ENCODE results near the gene MRPL4. TPM values are rescaled to one million over a fixed set of nuclear protein-coding genes. Genes with fewer than 3 reads are reported as not detected.

MRPL4 gene
- total and polyA plus RNA-seq, 2 of the 13 experiments (the other 11 are each of a cell fraction or from before 2014, with no cell fraction given), result 40.6 to 42.5 TPM

DNA sequence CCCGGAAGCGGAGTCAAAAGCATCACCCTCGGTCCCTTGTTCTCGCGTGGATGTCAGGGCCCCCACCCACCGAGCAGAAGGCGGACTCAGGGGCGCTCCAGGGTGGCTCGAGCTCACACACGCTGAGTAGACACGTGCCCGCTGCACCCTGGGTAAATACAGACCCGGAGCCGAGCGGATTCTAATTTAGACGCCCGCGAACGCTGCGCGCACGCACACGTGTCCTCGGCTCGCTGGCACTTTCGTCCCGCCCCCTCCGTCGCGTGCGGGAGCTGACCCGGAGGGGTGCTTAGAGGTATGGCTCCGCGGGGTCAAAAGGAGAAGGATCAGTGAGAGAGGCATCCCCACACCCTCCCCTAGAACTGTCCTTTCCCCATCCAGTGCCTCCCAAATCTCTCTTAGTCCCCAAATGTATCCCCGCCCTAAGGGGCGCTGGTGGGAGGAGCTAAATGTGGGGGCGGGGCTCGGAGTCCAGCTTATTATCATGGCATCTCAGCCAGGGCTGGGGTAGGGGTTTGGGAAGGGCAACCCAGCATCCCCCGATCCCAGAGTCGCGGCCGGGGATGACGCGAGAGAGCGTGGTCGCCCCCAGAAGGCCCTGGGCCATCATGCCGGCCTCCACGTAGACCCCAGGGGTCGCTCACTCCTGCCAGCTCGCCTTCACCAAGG lies 37.3 kb downstream of the MRPL4 start (continued):
- TF ChIP-seq, protein P1, sequence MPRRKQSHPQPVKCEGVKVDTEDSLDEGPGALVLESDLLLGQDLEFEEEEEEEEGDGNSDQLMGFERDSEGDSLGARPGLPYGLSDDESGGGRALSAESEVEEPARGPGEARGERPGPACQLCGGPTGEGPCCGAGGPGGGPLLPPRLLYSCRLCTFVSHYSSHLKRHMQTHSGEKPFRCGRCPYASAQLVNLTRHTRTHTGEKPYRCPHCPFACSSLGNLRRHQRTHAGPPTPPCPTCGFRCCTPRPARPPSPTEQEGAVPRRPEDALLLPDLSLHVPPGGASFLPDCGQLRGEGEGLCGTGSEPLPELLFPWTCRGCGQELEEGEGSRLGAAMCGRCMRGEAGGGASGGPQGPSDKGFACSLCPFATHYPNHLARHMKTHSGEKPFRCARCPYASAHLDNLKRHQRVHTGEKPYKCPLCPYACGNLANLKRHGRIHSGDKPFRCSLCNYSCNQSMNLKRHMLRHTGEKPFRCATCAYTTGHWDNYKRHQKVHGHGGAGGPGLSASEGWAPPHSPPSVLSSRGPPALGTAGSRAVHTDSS (CRISPR knock-in tag; conservative IDR thresholded peaks at IDR 0.05), result no peak
- TF ChIP-seq ZNF44 (CRISPR knock-in tag; IDR thresholded peaks at IDR 0.05), result no peak
- TF ChIP-seq, protein P2, sequence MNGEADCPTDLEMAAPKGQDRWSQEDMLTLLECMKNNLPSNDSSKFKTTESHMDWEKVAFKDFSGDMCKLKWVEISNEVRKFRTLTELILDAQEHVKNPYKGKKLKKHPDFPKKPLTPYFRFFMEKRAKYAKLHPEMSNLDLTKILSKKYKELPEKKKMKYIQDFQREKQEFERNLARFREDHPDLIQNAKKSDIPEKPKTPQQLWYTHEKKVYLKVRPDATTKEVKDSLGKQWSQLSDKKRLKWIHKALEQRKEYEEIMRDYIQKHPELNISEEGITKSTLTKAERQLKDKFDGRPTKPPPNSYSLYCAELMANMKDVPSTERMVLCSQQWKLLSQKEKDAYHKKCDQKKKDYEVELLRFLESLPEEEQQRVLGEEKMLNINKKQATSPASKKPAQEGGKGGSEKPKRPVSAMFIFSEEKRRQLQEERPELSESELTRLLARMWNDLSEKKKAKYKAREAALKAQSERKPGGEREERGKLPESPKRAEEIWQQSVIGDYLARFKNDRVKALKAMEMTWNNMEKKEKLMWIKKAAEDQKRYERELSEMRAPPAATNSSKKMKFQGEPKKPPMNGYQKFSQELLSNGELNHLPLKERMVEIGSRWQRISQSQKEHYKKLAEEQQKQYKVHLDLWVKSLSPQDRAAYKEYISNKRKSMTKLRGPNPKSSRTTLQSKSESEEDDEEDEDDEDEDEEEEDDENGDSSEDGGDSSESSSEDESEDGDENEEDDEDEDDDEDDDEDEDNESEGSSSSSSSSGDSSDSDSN (CRISPR knock-in tag; IDR thresholded peaks at IDR 0.05), result 0 out of 2 replicates have a peak, but pooled peaks have one; percentile 25
- TF ChIP-seq ZNF704 (CRISPR knock-in tag; IDR thresholded peaks at IDR 0.05; ENCODE audit: borderline replicate concordance), result peak; percentile 46; the same call in 1 of the 2 replicates
- no peak for TF ChIP-seq PLSCR1 (CRISPR knock-in tag; IDR thresholded peaks at IDR 0.05; ENCODE audit: borderline replicate concordance)
- TF ChIP-seq, protein P3, sequence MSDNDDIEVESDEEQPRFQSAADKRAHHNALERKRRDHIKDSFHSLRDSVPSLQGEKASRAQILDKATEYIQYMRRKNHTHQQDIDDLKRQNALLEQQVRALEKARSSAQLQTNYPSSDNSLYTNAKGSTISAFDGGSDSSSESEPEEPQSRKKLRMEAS (IDR thresholded peaks at IDR 0.05), result peak; percentile 86
- TF ChIP-seq ZNF878 (CRISPR knock-in tag; IDR thresholded peaks at IDR 0.05), result no peak
- TF ChIP-seq ZNF597 (CRISPR knock-in tag; IDR thresholded peaks at IDR 0.05), result no peak
- TF ChIP-seq ZFAT (CRISPR knock-in tag; conservative IDR thresholded peaks at IDR 0.05), result 0 out of 2 replicates have a peak, but pooled peaks have one; percentile 44
- TF ChIP-seq ZNF749 (CRISPR knock-in tag; IDR thresholded peaks at IDR 0.05; ENCODE audit: borderline replicate concordance), result no peak
- TF ChIP-seq ASH2L (IDR thresholded peaks at IDR 0.05; ENCODE audit: insufficient read length, low read depth, low read length), result no peak
- no peak for TF ChIP-seq KMT2B (CRISPR knock-in tag; IDR thresholded peaks at IDR 0.05)
- no peak for TF ChIP-seq KDM5A (IDR thresholded peaks at IDR 0.05; ENCODE audit: borderline replicate concordance, low read length)
- TF ChIP-seq, protein P4, sequence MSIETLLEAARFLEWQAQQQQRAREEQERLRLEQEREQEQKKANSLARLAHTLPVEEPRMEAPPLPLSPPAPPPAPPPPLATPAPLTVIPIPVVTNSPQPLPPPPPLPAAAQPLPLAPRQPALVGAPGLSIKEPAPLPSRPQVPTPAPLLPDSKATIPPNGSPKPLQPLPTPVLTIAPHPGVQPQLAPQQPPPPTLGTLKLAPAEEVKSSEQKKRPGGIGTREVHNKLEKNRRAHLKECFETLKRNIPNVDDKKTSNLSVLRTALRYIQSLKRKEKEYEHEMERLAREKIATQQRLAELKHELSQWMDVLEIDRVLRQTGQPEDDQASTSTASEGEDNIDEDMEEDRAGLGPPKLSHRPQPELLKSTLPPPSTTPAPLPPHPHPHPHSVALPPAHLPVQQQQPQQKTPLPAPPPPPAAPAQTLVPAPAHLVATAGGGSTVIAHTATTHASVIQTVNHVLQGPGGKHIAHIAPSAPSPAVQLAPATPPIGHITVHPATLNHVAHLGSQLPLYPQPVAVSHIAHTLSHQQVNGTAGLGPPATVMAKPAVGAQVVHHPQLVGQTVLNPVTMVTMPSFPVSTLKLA (IDR thresholded peaks at IDR 0.05), result peak; percentile 37; the same call in 1 of the 2 replicates
- 0 out of 2 replicates have a peak, but pooled peaks have one; percentile 45 for TF ChIP-seq ZFP90 (CRISPR knock-in tag; IDR thresholded peaks at IDR 0.05; ENCODE audit: borderline replicate concordance)
- TF ChIP-seq SNRNP70 (IDR thresholded peaks at IDR 0.05; ENCODE audit: low read depth, low read length), result no peak
- TF ChIP-seq HOXD1 (CRISPR knock-in tag; IDR thresholded peaks at IDR 0.05), result no peak
- TF ChIP-seq ZNF724P (CRISPR knock-in tag; IDR thresholded peaks at IDR 0.05; ENCODE audit: borderline replicate concordance), result no peak
- TF ChIP-seq HOXA7 (CRISPR knock-in tag; IDR thresholded peaks at IDR 0.05), result no peak
- no peak; the same call in 1 of the 2 replicates for TF ChIP-seq PCBP1 (IDR thresholded peaks at IDR 0.05; ENCODE audit: borderline replicate concordance, low read depth, low read length)

Measured in HepG2 (cell line).